ENCODE results near the gene ADCYAP1R1.

ADCYAP1R1 gene

DNA sequence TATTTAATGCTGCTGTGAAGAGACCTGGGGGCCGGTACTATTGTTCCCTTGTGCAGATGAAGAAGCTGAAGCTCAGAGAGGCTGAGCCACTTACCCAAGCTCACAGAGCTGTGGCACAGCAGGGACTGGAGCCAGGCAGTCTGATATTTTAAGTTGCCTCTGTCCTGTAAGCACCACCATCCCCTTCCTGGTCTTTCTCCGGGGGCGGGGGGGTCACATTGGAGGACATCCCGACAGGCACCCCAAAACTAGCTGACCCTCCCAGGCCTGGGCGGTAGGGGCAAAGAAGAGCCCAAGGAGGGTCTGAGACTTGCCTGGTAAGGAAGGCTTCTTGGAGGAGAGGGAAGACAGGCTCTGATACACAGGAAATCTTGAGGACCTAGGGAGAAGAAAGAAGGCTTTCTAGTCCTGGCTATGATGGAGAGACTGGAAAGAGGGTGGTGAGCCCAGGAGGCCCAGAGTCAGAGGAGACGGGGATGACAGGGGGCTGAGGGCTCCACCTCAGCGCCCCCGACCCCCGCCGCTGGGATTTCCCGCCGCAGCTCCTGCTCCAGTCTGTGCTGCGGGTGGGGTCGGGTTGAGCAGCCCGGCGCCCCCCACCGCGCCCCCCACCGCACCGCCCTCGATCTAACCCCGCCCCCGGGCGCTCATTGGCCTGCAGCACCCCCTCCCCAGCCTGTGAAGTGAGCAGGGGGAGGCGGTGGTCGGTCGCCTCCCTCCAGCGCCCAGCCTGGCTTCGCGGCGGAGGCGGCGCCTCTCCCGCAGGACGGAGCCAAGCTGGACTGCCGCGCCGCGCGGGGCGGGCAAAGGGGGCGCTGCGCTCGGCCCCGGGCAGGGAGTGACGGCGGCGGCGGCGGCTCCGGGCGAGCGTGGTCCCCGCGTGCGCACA, at the start of gene ADCYAP1R1:
Gene ADCYAP1R1 (plus strand): TSS at position 711 of the 889 bp plus-strand sequence. CDS start 10,957 bp downstream, outside the sequence.
- no peak for DNase-seq

DNA sequence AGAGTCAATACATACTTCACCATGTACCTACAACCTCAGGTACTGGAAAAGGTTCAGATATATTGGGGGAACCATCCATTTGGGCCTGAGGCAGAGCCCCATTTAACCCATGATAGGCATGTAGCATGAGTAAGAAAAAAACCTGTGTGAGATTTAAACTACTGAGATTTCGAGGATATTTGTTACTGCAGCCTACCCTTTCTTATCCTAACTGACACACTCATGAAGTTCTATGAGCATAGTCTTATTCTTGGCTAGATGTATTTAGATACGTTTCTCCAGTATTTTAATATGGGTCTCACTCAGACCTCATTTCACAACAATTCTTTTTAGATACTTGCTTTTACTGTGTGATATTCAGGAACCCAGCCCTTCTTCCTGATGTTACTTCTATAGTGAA, 49.0 kb upstream of the ADCYAP1R1 start:
- no peak for DNase-seq

DNA sequence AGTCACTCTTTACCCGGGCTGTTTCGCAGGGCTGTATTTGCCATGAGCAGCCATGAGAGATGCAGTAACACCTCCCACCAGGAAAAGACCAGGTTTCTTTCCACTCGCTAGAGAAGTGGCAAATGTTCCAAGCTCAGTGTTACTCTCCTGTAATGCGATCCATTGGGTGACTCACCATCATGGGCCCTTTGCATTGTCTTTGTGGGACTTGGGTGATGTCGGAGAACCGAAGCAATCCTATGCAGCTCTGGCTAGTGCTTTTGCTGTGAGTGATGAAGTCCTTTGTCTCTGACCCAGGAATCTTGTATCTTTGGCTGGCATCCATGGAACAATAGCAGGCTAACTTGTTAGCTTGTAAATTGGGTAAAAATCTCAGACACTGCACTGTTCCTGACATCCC, 48.4 kb upstream of the ADCYAP1R1 start:
- DNase-seq: no peak

DNA sequence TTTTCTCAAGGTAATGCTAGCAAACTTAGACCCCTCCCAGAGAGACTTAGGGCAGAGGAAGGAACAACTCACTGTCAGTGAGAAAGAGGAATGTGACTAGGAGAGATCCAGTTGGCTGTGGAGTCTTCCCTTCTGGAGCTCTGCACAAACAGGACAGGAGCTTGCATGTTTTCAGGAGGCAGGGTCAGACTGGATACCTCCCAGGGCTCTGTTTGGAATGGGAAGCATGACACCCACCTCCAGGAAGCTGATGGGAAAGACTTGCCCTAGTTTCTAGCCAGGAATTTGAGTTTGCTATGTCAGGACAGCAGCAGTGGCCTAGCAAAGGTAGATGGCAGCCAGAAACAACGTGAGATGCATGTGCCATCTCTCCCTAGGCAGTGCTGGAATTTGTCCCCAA, 47.7 kb upstream of the ADCYAP1R1 start:
- no peak for DNase-seq

DNA sequence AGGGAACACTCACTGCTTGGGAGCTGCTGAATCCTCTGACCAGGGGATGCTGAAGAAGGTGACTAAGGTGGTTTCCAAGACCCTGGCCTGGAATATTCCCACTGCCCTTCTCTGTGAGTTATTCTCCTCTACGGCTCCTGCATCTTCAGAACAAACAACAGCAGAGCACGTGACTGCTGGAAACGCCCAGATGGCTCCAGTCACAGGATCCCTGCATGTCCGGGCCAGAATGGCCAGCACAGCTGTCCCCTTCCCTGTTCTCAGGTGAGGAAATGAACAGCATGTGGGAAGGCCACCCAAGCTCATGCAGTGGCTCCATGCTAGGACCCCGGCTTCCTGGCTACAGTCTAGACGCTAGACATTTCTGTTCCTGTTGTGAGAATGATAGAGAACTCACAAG, 45.3 kb upstream of the ADCYAP1R1 start:
- DNase-seq: no peak

DNA sequence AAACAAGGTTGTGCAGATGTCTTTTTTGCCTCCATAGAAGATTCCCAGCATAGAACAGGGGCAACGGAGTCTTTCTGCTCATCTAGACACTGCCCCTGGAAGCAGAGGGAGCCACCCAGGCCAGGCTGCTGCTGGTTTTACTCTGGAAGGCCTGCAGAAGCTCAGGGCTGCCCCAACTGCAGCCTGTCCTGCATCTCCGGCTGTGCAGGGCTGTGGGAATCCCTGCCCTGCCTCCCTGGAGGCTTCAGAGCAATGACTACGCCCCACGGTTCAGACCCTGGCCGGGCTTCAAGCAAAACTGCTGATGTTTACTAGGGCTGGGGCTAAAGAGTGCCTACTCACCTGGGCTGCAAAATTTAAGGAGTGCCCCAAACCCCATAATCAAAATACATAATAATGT, 44.5 kb upstream of the ADCYAP1R1 start:
- no peak for DNase-seq

DNA sequence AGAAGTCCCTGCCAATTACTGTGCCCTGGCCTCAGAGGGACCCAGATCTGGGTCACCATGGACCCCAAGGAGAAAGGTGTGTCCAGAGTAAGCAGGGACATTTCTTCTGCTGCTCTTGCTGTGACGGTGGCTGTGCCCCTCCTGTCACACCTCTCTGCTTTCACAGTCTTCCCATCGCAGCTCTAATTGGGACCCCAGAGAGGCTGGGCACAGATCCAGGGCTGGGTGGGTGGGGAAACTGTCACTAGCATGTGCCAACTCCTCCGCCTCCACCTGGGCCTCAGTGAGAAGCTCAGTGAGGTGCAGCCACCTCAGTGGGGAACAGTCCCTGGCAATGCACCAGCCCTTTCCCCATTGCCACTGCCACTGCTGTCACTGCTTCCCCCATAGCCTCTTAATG, 37.3 kb upstream of the ADCYAP1R1 start:
- DNase-seq: no peak

DNA sequence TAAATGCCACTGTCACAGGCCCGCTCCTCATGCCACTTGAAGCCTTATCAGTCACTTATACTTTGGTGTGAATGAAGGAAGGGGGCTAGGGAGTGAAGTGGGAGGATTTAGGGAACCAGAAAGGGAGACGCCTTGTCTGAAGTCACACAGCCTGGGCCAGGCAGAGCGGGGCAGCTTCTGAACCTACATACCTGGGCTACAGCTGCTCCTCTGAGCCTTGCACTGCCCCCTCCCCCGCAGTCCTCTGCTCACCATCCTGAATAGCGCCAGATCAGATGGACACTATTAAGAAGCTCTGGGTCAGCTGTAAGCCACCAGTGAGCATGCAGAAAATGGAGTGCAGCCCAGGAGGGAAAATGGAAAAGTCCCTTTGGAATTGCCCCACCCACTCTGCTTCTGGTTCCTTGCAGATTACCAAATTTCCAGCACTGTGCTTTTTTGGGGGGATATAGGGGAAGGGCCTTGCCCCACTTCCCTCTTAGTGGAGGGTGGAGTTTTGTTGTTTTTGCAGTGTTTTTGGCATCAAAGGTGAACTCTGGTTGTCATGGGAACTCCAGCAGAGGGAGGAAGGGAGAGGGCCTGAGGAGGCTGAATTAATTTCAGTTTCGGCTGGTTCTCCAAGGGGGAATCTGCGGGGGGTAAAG, 35.0 kb upstream of the ADCYAP1R1 start:
- no peak for DNase-seq

DNA sequence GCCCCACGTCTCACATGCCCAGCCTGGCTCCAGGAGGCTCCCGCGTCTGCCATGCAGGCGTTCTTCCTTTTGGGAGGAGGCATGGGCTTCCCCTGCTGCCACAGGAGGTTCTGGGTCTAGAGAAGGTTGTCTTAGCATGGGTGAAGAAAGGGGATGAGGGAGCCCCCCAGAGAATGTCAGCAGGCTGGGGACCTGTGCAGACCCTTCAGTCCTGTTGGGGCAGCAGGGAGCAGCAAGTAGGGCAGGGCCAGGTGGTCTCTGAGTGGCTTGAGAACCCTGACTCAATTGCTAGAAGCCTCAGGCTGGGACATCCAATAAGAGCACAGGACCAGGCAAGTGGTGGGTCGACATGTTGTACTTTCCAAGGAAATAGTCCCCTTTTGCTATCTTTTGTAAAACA, 34.4 kb upstream of the ADCYAP1R1 start:
- no peak for DNase-seq

DNA sequence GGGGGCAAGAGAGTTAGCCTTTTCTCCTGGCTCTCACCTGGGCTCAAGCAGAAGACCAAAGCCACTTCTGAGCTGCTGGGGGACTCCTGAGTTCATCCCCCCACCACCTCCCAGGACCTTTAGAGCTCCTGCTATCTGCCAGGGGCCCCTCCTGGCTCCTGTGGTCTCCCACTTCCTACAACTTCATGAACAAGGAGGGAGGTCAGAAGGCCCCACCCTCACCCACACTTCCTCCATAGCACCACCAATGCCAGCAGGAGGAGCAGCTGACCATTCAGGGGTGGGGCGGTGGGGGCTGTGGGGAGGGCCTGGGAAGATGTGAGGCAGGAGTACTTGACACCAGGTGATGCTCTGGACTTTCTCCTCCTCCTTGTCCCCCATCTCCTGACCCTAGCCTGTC, 32.6 kb upstream of the ADCYAP1R1 start:
- no peak for DNase-seq

DNA sequence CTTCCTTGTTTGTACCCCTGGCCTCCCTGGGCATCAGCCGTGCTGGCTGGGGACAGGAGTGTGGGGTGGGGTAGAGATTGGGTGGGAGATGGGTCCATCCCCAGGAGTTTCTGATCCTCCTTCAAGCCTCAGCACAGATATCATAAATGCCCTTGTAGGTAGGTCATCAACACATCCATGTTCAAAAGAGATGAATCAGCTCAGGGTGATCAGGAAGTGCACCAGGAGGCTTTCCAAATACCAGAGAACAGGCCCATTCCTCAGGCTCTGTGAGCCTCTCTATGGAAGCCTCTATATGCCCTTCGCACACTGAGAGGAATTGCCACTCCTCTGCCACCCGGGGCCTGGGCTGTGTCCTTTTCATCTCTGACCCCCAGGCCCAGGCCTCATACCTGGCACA, 31.9 kb upstream of the ADCYAP1R1 start:
- no peak for DNase-seq

DNA sequence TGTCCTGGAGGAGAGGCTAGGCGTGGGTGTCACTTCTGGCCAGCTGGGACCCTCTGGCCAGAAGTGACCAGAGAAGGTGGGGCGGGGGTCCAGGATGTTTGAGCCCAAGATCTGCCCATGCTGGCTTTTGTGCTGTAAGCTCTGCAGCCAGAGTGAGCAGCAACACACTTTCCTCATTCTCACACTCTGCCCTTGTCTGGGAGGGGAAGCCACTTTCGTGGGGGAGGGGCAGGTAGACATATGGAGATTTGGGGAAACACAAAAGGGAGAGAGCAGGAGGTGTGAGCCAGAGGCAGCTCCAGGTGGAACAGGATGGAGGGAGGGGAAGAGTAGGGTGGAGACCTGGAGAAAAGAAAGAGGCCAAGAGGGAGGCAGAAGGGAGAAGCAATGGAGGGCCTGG, 31.5 kb upstream of the ADCYAP1R1 start:
- DNase-seq: no peak

DNA sequence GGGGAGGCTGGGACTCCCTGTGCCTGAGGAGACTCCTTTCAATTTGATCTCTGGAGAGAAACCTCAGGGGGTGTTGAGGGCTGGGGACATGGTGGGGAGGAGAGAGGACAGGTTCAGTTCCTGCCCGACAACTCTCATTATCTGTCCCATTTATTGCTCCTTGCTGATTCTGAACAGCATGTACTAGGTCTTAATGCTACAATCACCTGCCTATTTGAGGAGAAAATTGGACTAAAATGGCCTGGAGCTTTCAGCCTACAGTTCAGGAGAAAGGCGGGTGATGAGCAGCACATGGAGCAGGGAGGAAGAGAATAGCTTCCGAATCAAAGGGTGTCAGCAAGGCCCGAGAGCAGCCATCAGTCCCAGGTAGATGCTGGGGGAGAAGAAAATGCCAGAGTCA, 30.0 kb upstream of the ADCYAP1R1 start:
- DNase-seq: no peak

DNA sequence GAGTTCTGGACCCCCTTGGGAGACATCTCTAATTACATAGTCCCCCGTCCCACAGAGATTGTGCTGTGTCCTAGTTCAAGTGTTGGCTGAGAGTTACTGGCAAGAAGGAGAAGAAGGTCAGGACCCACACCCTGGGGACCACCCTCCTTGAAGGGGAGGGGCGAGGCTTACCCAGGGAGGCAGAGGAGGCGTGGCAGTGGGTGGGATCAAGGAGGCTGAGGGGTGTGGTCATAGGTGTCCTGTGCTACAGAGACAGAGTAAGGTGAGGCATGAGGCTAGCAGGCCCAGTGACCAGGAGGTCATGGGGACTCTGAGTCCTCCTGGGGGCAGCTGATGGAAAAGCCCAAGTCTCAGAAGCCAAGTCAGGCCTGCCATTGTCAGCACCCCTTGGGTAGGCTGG, 29.4 kb upstream of the ADCYAP1R1 start:
- no peak for DNase-seq

DNA sequence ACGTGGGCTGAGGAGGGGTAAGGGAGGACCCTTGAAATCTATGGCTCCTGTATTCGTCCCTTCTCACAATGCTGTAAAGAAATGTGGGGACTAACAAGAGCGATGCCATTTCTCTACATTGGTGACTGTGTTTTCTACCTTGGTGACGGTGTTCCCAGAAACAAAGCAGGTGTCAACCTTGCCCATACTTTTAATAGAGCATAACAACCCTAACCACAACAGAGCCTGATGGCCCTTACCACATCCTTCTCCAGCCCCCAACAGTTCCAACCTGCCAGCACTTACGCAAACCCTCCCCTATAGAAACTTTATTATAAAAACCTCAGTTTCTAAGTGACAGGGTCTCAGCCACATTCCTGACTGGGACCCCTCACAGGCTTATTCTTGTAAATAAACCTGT, 28.2 kb upstream of the ADCYAP1R1 start:
- DNase-seq: no peak

DNA sequence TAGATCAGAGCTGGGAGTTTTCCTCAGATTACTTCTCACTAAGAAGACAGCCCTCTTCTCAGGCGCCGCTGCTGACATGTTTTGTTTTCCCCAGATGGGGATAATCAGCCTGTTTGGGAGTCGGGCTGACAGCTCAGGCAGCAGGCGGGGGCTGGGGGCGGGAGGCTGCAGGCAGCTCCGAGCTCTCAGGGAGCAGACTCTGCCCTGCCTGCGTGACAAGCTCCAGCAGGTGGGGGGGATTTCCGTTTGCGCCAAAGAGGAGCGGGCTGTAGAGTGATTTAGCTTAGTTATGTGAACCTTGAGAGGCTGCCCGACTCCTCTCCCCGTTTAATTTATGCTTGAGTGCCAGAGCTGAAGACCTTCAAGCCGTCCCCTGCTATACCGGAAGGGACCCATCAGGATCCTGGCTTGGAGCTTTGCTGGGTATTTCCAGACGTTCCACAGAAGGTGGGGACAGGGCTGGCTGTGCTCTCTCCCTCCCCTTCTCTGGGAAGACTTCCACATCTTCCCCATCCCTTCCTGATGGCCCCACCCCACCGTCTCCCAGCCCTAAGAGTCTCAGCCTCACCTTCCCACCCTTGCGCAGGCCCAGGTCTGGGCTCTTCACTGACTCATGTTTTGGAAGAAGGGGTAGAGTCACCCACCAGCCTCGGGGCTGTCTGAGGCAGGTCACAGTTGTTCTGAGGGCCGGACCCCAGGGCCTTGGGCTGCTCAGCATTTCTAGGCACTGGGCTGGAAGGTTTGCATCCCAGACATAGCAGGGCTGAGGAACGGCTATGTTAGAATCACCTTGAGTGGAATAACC, 24.7 kb upstream of the ADCYAP1R1 start:
- DNase-seq: no peak

DNA sequence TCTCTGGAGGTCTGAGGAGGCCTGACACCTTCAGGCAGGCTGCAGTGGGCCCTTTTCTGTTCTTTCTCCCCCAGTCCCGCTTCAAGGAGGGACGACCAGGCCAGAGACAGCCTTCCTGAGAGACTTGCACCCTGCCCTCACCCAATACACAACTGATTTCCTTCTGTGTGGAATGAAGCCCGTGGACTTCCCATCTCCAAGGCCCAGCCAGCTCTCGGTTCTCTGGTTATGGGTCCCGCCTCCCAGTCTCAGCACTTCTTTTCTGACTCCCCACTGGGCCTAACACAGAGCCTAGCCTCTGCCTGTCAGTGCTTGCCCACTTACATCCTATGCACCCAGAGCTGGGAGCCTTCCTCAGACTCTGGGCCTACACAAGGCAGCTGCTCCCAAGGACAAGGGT, 24.1 kb upstream of the ADCYAP1R1 start:
- DNase-seq: no peak

DNA sequence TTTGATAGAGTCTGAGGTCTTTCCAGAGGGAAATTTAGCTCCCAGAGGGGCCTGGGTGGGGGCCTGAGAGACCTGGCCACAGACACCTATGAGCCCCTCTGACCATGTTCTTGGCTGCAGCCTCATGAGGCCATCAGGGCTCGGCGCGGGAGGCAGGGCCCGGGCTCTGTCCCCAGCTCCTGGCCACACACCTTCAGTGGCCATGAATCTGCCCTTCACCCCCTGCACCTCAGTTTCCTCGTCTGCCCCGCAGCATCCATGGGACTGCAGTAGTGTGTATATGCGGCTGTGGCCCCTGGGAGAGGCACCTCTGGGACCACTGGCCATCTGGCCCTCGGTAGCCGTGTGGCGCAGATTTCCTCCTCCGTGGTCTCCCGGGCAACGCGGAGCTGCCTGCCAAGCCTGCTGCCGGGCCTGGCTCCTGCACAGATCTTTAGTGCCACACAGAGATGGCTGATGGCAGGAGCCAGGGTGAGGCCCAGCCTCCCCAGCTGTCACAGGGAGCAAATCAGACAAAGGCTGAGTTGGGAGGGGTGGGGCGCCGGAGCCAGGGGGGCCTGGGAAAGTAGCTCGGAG, 23.6 kb upstream of the ADCYAP1R1 start:
- DNase-seq: no peak

DNA sequence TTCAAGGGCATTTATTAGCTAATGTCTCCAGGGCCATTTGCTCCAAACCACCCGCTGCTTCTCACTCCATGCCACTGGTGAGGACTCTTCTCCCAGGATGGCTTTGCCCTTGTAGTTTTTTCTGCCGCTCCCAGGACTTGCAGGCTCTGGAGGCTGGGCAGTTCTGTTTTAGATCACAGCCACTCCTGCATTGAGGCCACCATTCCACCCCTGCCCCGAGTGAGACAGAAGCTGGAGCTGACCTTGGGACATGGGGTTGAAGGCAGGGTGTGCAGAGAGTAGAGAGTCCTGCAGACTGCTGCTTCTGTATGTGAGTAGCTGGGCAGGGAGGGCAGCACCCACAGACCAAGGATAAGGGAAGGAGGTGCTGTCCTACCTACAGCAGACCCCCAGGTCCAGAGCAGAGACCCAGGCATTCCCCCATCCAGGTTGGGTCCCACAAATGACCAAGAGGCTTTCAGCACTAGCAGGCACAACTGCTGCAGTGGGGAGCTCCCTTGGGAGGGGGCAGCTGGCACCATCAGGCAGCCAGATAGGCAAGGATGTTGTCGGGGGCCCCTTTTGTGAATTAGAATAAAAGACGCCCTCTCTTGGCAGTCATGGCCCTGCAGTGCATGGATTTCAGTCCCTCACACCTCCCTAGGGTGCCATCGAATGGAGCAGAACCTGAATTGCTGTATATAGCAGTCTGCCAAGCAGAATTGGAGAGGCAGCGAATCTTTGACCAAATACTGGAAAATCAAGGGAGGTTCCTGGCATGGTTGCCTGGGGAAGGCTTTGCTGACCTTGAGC, 22.7 kb upstream of the ADCYAP1R1 start:
- DNase-seq: no peak

DNA sequence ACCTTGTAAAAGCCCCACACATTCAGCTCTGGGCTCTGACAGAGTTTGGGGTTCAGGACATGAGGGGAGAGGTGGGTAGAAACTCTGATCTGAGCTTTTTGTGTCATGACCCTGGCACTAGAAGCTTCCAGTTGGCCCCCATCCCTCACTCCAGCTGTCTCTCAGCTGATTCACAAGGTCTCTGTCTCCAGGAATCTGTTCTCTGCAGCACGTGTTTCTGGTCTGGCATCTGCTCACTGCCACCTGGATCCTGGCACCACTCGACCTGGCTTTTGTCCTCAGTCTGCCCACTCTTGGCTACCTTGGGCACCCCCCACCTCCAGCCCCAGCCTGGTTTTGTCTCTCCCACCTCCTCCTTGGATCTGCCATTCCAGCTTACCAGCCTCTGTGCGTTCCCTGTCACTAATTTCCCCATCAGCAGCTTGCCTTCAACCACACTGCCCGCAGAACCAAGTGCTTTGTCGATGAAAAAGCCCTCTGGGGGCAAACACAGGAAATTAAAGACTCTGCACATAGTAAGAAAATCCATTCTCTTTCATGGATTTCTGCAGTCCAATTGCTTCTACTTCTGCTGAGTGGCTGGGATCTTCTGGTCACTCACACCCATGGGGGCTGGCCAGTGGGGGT, 18.3 kb upstream of the ADCYAP1R1 start:
- no peak for DNase-seq

DNA sequence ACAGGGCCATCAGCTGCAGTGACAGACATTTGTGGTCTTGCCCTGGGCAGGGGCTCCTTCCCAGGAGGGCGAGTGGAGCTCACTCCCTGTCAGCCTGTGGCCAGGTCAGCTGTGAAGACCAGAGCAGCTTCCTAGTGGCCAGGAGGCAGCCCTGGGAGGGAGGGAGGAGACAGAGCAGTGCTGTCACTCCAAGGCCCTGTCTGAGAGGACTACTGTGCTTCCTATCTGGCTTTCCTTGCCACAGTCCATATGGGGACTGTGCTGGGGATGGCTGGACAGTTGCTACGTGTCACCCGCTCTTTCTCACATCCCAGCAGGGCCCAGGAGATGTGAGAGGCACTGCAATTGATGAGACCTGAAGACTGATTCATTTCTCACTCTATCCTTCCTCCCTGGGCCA, 15.2 kb upstream of the ADCYAP1R1 start:
- DNase-seq: no peak

DNA sequence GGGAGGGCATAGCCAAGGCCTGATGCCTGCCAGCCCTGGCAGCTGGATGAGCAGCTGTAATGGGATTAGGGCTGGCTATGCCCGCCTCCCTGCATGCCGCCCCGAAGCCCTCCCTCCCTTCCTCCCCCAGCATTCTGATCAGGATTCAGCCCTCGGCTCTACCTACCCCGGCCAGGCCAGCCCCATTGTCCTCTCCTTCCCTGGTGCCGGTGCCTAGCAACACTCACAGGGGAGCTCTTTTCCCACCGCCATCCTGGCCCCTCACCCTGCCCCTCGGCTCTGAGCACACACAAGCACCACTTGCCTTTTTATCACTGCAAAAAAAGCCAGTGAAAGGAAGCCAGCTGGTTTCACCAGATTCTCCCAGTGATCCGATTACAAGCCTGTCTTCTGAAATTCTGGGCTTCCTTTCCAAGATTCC, 9.0 kb upstream of the ADCYAP1R1 start:
- DNase-seq: no peak

Measured in activated CD4-positive, CD25-positive, alpha-beta regulatory T cell treated with anti-CD3 and anti-CD28 coated beads, Interleukin-2, amount 50 U/mL, for 72 hours (primary cell).